OCI-LY3 (cell line): ENCODE results near the gene CD96.

Experiments
- CTCF ChIP-seq: fragments of 200-600, 300-600 bp; sonication (generic); IDR thresholded peaks from 2 replicates; pipeline ENCODE4 v1.5.1; 2014; ENCODE audit warnings: antibody characterized with exemption, low read length, low read depth
- EZH2phosphoT487 ChIP-seq: fragments of 200-600 bp; shearing (Covaris generic); IDR thresholded peaks from 2 replicates; pipeline ENCODE4 v1.6.1; 2018; ENCODE audit warnings: antibody characterized with exemption, mixed run types, low read depth

GRCh38 chr3:111669926-111670630, 128.1 kb downstream of the CD96 start:
- no peak for TF ChIP-seq CTCF
- TF ChIP-seq EZH2phosphoT487 = no peak
